ENCODE results near the gene COPA.

GRCh38 chr1:160277330-160277729 is 65.7 kb downstream of the COPA start:
- TF ChIP-seq CTCF (IDR thresholded peaks at IDR 0.05; ENCODE audit: insufficient read depth, low read depth, low read length) (no peak), EZH2 (IDR thresholded peaks at IDR 0.05; ENCODE audit: insufficient read depth, low read length) (no peak)
